CD14-positive monocyte (primary cell): ENCODE results near the gene NUP210. TPM values are rescaled to one million over a fixed set of nuclear protein-coding genes. Genes with fewer than 3 reads are reported as not detected.

Source experiments
- DNase-seq, 3 donors: peaks; one replicate each; pipeline ENCODE4 v3.0.0-alpha.2; 2011 to 2022
- H2AFZ ChIP-seq: 2 replicates; pipeline ENCODE4 v1.6.0; 2012; ENCODE audit warnings: mild to moderate bottlenecking, low read depth, low read length, inconsistent platforms; ENCODE audit not compliant: insufficient read depth, poor library complexity, severe bottlenecking
- H3K27ac ChIP-seq, 2 donors: 1 replicate in 1 of 2; 2 replicates in 1 of 2; pipeline ENCODE4 v1.5.1; 2012 to 2013; ENCODE audit warnings: low read length in 2 of 2, control low read depth in 1 of 2, inconsistent platforms in 1 of 2, low read depth in 1 of 2, mild to moderate bottlenecking in 1 of 2
- H3K27me3 ChIP-seq, 2 donors: one replicate each; pipeline versions ENCODE4 v1.6.0 to v1.6.1; 2011 to 2013; ENCODE audit warnings: low read length in 2 of 2; ENCODE audit not compliant: control insufficient read depth in 2 of 2, insufficient read depth in 2 of 2
- H3K36me3 ChIP-seq, 2 donors: replicated peaks in 1 of 2; 1 replicate in 1 of 2; 2 replicates in 1 of 2; pipeline versions ENCODE4 v1.5.1 to v1.6.1; 2012 to 2013; ENCODE audit warnings: low read length in 2 of 2, control low read depth in 1 of 2, inconsistent platforms in 1 of 2, mild to moderate bottlenecking in 1 of 2; ENCODE audit not compliant: insufficient read depth in 2 of 2, control insufficient read depth in 1 of 2
- H3K4me1 ChIP-seq, 2 donors: 1 replicate in 1 of 2; 2 replicates in 1 of 2; pipeline versions ENCODE4 v1.5.1 to v1.6.1; 2012 to 2013; ENCODE audit warnings: low read length in 2 of 2, control low read depth in 1 of 2, inconsistent platforms in 1 of 2, mild to moderate bottlenecking in 1 of 2, moderate library complexity in 1 of 2; ENCODE audit not compliant: insufficient read depth in 2 of 2, control insufficient read depth in 1 of 2
- H3K4me2 ChIP-seq: replicated peaks from 2 replicates; pipeline ENCODE3; 2012; ENCODE audit warnings: low read length, moderate library complexity, mild to moderate bottlenecking; ENCODE audit not compliant: poor library complexity, severe bottlenecking; ENCODE audit errors: extremely low read depth
- H3K4me3 ChIP-seq, 3 experiments: fragments of 200-600 bp in 1 of 3; sonication (generic) in 1 of 3; replicated peaks in 1 of 3; 1 replicate in 2 of 3; 2 replicates in 1 of 3; pipeline ENCODE4 v1.5.1; 2011 to 2013; ENCODE audit warnings: low read length in 3 of 3, mild to moderate bottlenecking in 3 of 3, control low read depth in 2 of 3, low read depth in 2 of 3, inconsistent platforms in 1 of 3, moderate library complexity in 1 of 3
- H3K79me2 ChIP-seq: 2 replicates; pipeline ENCODE4 v1.6.0; 2012; ENCODE audit warnings: mild to moderate bottlenecking, control low read depth, inconsistent platforms, low read length, moderate library complexity; ENCODE audit not compliant: insufficient read depth
- H3K9ac ChIP-seq: 2 replicates; pipeline ENCODE4 v1.6.0; 2017; ENCODE audit warnings: low read length, mild to moderate bottlenecking; ENCODE audit not compliant: insufficient read depth, poor library complexity, severe bottlenecking
- H3K9me3 ChIP-seq, 2 donors: replicated peaks in 1 of 2; 1 replicate in 1 of 2; 2 replicates in 1 of 2; pipeline versions ENCODE4 v1.5.1 to v1.6.1; 2012 to 2013; ENCODE audit warnings: low read length in 2 of 2, control low read depth in 1 of 2; ENCODE audit not compliant: control insufficient read depth in 1 of 2, insufficient read depth in 1 of 2
- H4K20me1 ChIP-seq: 2 replicates; pipeline ENCODE4 v1.6.0; 2012; ENCODE audit warnings: mild to moderate bottlenecking, low read length, control low read depth, moderate library complexity; ENCODE audit not compliant: insufficient read depth
- H3K27ac Mint-ChIP-seq, 7 donors: one replicate each; pipeline ENCODE4 v1.8.0; 2020; ENCODE audit warnings: mild to moderate bottlenecking in 7 of 7, mixed read lengths in 7 of 7, moderate library complexity in 6 of 7, inconsistent platforms in 2 of 7
- H3K27me3 Mint-ChIP-seq, 3 donors: one replicate each; pipeline ENCODE4 v1.8.0; 2021 to 2022; ENCODE audit warnings: low read depth in 3 of 3, mild to moderate bottlenecking in 3 of 3, mixed read lengths in 3 of 3, moderate library complexity in 3 of 3, inconsistent platforms in 1 of 3
- H3K36me3 Mint-ChIP-seq, 2 donors: one replicate each; pipeline ENCODE4 v1.8.0; 2020; ENCODE audit warnings: mixed read lengths in 2 of 2, inconsistent platforms in 1 of 2, mild to moderate bottlenecking in 1 of 2
- H3K4me1 Mint-ChIP-seq: one replicate; pipeline ENCODE4 v1.8.0; 2020; ENCODE audit warnings: mild to moderate bottlenecking, mixed read lengths
- H3K4me3 Mint-ChIP-seq, 2 donors: one replicate each; pipeline ENCODE4 v1.8.0; 2020; ENCODE audit warnings: mild to moderate bottlenecking in 2 of 2, mixed read lengths in 2 of 2, moderate library complexity in 1 of 2
- H3K9me3 Mint-ChIP-seq, 7 donors: one replicate each; pipeline ENCODE4 v1.8.0; 2020 to 2022; ENCODE audit warnings: mixed read lengths in 7 of 7, mild to moderate bottlenecking in 6 of 7, moderate library complexity in 6 of 7, inconsistent platforms in 2 of 7
- WGBS: methylation state at CpG from one replicate; pipeline ENCODE4 v1.1.5; 2013; ENCODE audit warnings: missing lambda C conversion rate; ENCODE audit not compliant: insufficient coverage; 5-methylcytosine and 5-hydroxymethylcytosine counted together
- intact Hi-C, 2 donors: fragments of 100-400 bp; cut with micrococcal nuclease; formaldehyde crosslinking; loops; one replicate each; pipeline versions ENCODE4 v1.15.0 to v1.15.1; 2023
- polyA minus RNA-seq: library from RNA; depleted of rRNA, polyadenylated mRNA; stranded (reverse); fragments of >200 nt; gene quantifications from 2 replicates; pipeline ENCODE4 v1.2.3, GENCODE V29; 2012
- polyA plus RNA-seq, 3 donors: library from polyadenylated mRNA; depleted of rRNA in 1 of 3; unstranded in 2 of 3; stranded (reverse) in 1 of 3; fragments of 300-500 nt in 2 of 3; fragments of >200 nt in 1 of 3; fragmentation: Illumina TruSeq in 2 of 3; gene quantifications; 1 replicate in 2 of 3; 2 replicates in 1 of 3; pipeline ENCODE4 v1.2.3, GENCODE V29; 2012 to 2021
- total RNA-seq, 12 experiments: library from RNA in 1 of 12; stranded (reverse) in 1 of 12; fragments of 120-200 nt in 1 of 12; gene quantifications; one replicate each; pipeline ENCODE4 v1.2.4 and lab custom pipeline; 2013 to 2026; ENCODE audit warnings: mixed read lengths in 6 of 12, inconsistent platforms in 1 of 12
- TF ChIP-seq, protein P1 (sequence below): fragments of 200-600 bp; IDR thresholded peaks from one replicate; pipeline ENCODE4 v1.8.0; 2022; ENCODE audit warnings: antibody characterized with exemption, mild to moderate bottlenecking

Gene NUP210
- total RNA-seq (2013) = 36.4 TPM
- polyA plus RNA-seq (10 to 100 TPM in 2 of 3 donors, 1 to 10 TPM in 1; 7.9 to 43.5 (median 13.0) TPM), polyA minus RNA-seq (55.1 and 79.3 TPM in 2 replicates), total RNA-seq (lab: John Stamatoyannopoulos, UW) (15.9 to 117 (median 78.5) reads per million in 11 experiments)

- whole genome bisulfite sequencing = under 1% methylated on average over 86 of the region's 90 CpGs
- peak within 1 kb of the TSS; percentile 82 for H2AFZ ChIP-seq
- H3K27ac Mint-ChIP-seq = peak within 1 kb of the TSS; percentile 96 to 99 (median 98)
- intact Hi-C loops = loop anchor here in 1 of 2 donors (2.0 kb wide), 1 partner anchor 31 kb away; no protein-coding TSS in a partner anchor
- peak within 1 kb of the TSS; percentile 93 for H3K4me2 ChIP-seq
- peaks cover 55 to 59% of the 10 kb centered on the region in 2 donors for H3K4me1 ChIP-seq
- no peaks in the 10 kb centered on the region for H3K36me3 ChIP-seq
- H3K36me3 Mint-ChIP-seq = peaks cover 4 to 12% of the 10 kb centered on the region in 2 donors
- H3K9ac ChIP-seq = peak within 1 kb of the TSS; percentile 77
- peak within 1 kb of the TSS; percentile 53 to 84 (median 69) for H3K4me3 ChIP-seq
- H3K4me3 Mint-ChIP-seq = peak within 1 kb of the TSS; percentile 90 to 95
- peak within 1 kb of the TSS; percentile 95 for H3K27ac ChIP-seq
- H3K4me1 Mint-ChIP-seq = peaks cover 57% of the 10 kb centered on the region
- no peaks in the 10 kb centered on the region for H3K9me3 ChIP-seq
- peaks cover 57% of the 10 kb centered on the region for H3K79me2 ChIP-seq
- H4K20me1 ChIP-seq = no peaks in the 10 kb centered on the region
- peaks cover 0 to 2% (median 0%) of the 10 kb centered on the region in 7 donors for H3K9me3 Mint-ChIP-seq
- TF ChIP-seq, protein P1, sequence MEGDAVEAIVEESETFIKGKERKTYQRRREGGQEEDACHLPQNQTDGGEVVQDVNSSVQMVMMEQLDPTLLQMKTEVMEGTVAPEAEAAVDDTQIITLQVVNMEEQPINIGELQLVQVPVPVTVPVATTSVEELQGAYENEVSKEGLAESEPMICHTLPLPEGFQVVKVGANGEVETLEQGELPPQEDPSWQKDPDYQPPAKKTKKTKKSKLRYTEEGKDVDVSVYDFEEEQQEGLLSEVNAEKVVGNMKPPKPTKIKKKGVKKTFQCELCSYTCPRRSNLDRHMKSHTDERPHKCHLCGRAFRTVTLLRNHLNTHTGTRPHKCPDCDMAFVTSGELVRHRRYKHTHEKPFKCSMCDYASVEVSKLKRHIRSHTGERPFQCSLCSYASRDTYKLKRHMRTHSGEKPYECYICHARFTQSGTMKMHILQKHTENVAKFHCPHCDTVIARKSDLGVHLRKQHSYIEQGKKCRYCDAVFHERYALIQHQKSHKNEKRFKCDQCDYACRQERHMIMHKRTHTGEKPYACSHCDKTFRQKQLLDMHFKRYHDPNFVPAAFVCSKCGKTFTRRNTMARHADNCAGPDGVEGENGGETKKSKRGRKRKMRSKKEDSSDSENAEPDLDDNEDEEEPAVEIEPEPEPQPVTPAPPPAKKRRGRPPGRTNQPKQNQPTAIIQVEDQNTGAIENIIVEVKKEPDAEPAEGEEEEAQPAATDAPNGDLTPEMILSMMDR = no peak
- no peaks in the 10 kb centered on the region for H3K27me3 ChIP-seq
- H3K27me3 Mint-ChIP-seq = peaks cover 0 to 1% (median 0%) of the 10 kb centered on the region in 3 donors
- peak in 2 of 3 donors; percentile 12 for DNase-seq
These were observed at the start of gene NUP210 for GRCh38 chr3:13420045-13420830. TSS of gene NUP210 (minus strand) at chr3:13420322. CDS start at chr3:13420226, 96 bp downstream.

GRCh38 chr3:13466781-13467180 lies 46.7 kb upstream of the NUP210 start:
- H3K4me1 ChIP-seq = no peaks in the 10 kb centered on the region

More at GRCh38 chr3:13466781-13467180, 46.7 kb upstream of the NUP210 start:
- TF ChIP-seq, protein P1 = no peak
- Histone ChIP-seq H3K4me2 (no peak overlapping the region), H3K9ac (no peak overlapping the region), H2AFZ (no peak overlapping the region), H3K9me3 (no peaks in the 10 kb centered on the region), H3K4me3 (no peak overlapping the region), H4K20me1 (no peaks in the 10 kb centered on the region), H3K36me3 (no peaks in the 10 kb centered on the region), H3K27me3 (no peaks in the 10 kb centered on the region), H3K27ac (no peak overlapping the region), H3K79me2 (no peaks in the 10 kb centered on the region)
- Mint-ChIP-seq H3K4me1 (no peaks in the 10 kb centered on the region), H3K36me3 (no peaks in the 10 kb centered on the region), H3K9me3 (peaks cover 0 to 2% (median 0%) of the 10 kb centered on the region in 7 donors), H3K27me3 (peaks cover 6 to 23% (median 13%) of the 10 kb centered on the region in 3 donors), H3K27ac (no peak overlapping the region), H3K4me3 (no peak overlapping the region)
- 80% methylated on average over 1 of the region's 4 CpGs for WGBS
- no peak for DNase-seq
- intact Hi-C loops = loop anchor here in 1 of 2 donors (10.0 kb wide), 1 partner anchor 372 kb away; no protein-coding TSS in a partner anchor
